HepG2 (cell line): ENCODE measurements around the gene TGFA. TPM values are rescaled to one million over a fixed set of nuclear protein-coding genes. Genes with fewer than 3 reads are reported as not detected.

Source experiments
- ATAC-seq: fragments of 200-7000 bp; cut with Tn5 transposase; 3 replicates; pipeline ENCODE4 v1.9.1; 2020; ENCODE audit warnings: mild to moderate bottlenecking, moderate library complexity
- BruUV-seq: library from RNA; stranded (reverse); fragments of 400-500 nt; replicated peaks from 2 replicates; lab custom pipeline; 2021; lab: Mats Ljungman, UMichigan
- CTCF ChIA-PET: fragments of 300-600 bp; formaldehyde crosslinking; extraction: SDS; loops from one replicate; lab custom pipeline; 2021; ENCODE audit warnings: low total read pairs, inconsistent platforms, low intra/inter-chr PET ratio; lab: Yijun Ruan, JAX
- POLR2A ChIA-PET: fragments of 350-600 bp; sonication (Branson Sonifier 250); formaldehyde crosslinking; loops from one replicate; lab custom pipeline; 2020; ENCODE audit warnings: antibody characterized with exemption, inconsistent platforms; lab: Yijun Ruan, JAX
- DNase-seq: peaks from one replicate; pipeline ENCODE4 v3.0.0-alpha.2; 2015; ENCODE audit warnings: low spot score
- FAIRE-seq: peaks from 3 replicates; lab custom pipeline; 2011; peaks lifted over from hg19 to GRCh38; lab: Jason Lieb, UNC
- H2AFZ ChIP-seq: one replicate; pipeline ENCODE4 v1.6.1; 2011; ENCODE audit warnings: low read length, inconsistent platforms
- H3K27ac ChIP-seq: fragments of 300-600 bp; 3 replicates; pipeline ENCODE4 v1.8.0; 2011; ENCODE audit warnings: mixed run types, mild to moderate bottlenecking, mixed read lengths, low read length, inconsistent platforms; ENCODE audit not compliant: insufficient read depth; ENCODE audit errors: extremely low read length
- H3K27me3 ChIP-seq, 2 experiments: fragments of 200-600 bp in 1 of 2; 2 replicates in 1 of 2; 3 replicates in 1 of 2; pipeline versions ENCODE4 v1.6.0 to v1.8.0; 2011; ENCODE audit warnings: low read length in 2 of 2, mild to moderate bottlenecking in 2 of 2, moderate library complexity in 2 of 2, inconsistent platforms in 1 of 2; ENCODE audit not compliant: insufficient read depth in 2 of 2, control insufficient read depth in 1 of 2
- H3K36me3 ChIP-seq, 2 experiments: fragments of 200-600 bp in 1 of 2; replicated peaks in 1 of 2; 2 replicates in 1 of 2; 3 replicates in 1 of 2; pipeline versions ENCODE4 v1.5.1 to v1.8.0; 2011; ENCODE audit warnings: low read length in 2 of 2, inconsistent platforms in 1 of 2; ENCODE audit not compliant: insufficient read depth in 2 of 2, control insufficient read depth in 1 of 2
- H3K4me1 ChIP-seq: 2 replicates; pipeline ENCODE4 v1.5.1; 2012; ENCODE audit warnings: low read length, inconsistent platforms; ENCODE audit not compliant: insufficient read depth
- H3K4me2 ChIP-seq: 2 replicates; pipeline ENCODE4 v1.6.0; 2011; ENCODE audit warnings: low read depth, low read length, inconsistent platforms
- H3K4me3 ChIP-seq, 3 experiments: fragments of 200-600 bp in 1 of 3; sonication (generic), shearing (Covaris generic) in 1 of 3; replicated peaks in 1 of 3; 2 replicates each; pipeline ENCODE4 v1.5.1; 2011 to 2016; ENCODE audit warnings: low read length in 3 of 3, inconsistent platforms in 2 of 3, low read depth in 2 of 3, mild to moderate bottlenecking in 2 of 3, control low read depth in 1 of 3, mixed read lengths in 1 of 3; ENCODE audit not compliant: insufficient read depth in 1 of 3
- H3K79me2 ChIP-seq: one replicate; pipeline ENCODE4 v1.6.1; 2011; ENCODE audit warnings: low read length, inconsistent platforms; ENCODE audit not compliant: insufficient read depth
- H3K9ac ChIP-seq: 2 replicates; pipeline ENCODE4 v1.6.0; 2011; ENCODE audit warnings: mild to moderate bottlenecking, low read depth, low read length, inconsistent platforms; ENCODE audit not compliant: insufficient read depth
- H3K9me3 ChIP-seq: 2 replicates; pipeline ENCODE4 v1.5.1; 2012; ENCODE audit warnings: mild to moderate bottlenecking, low read length
- H4K20me1 ChIP-seq: 2 replicates; pipeline ENCODE4 v1.6.0; 2011; ENCODE audit warnings: inconsistent platforms, mild to moderate bottlenecking, low read length, moderate library complexity; ENCODE audit not compliant: insufficient read depth
- AGO1 ChIP-seq: fragments of 200-400 bp; formaldehyde crosslinking; IDR thresholded peaks from 2 replicates; pipeline ENCODE4 v1.6.1; 2017; ENCODE audit warnings: mild to moderate bottlenecking, low read depth, low read length, moderate library complexity; ENCODE audit not compliant: poor library complexity, severe bottlenecking
- ATF7 ChIP-seq, 2 experiments: fragments of 450-650 bp in 1 of 2; sonication (generic) in 1 of 2; formaldehyde crosslinking in 1 of 2; IDR thresholded peaks; 2 replicates each; pipeline versions ENCODE4 v1.4.0 to v1.6.1; 2016 to 2020; ENCODE audit warnings: antibody characterized with exemption in 1 of 2, mild to moderate bottlenecking in 1 of 2, missing genetic modification reagents in 1 of 2
- BCL6 ChIP-seq: IDR thresholded peaks from 2 replicates; pipeline ENCODE4 v1.6.1; 2016; ENCODE audit warnings: missing genetic modification reagents, missing compliant biosample characterization
- CREB1 ChIP-seq, 2 experiments: fragments of 450-650 bp in 1 of 2; IDR thresholded peaks; 2 replicates each; pipeline ENCODE4 v1.6.1; 2016 to 2017; ENCODE audit warnings: control low read depth in 1 of 2, mild to moderate bottlenecking in 1 of 2, missing compliant biosample characterization in 1 of 2, missing genetic modification characterization in 1 of 2
- ERF ChIP-seq: IDR thresholded peaks from 2 replicates; pipeline ENCODE4 v1.6.1; 2018; ENCODE audit warnings: missing biosample characterization, missing genetic modification reagents
- NCOA1 ChIP-seq: sonication (generic); formaldehyde crosslinking; IDR thresholded peaks from 2 replicates; pipeline ENCODE4 v1.9.0; 2021; ENCODE audit warnings: missing genetic modification reagents
- TSC22D2 ChIP-seq: sonication (generic); formaldehyde crosslinking; IDR thresholded peaks from 2 replicates; pipeline ENCODE4 v1.5.1; 2020; ENCODE audit warnings: missing genetic modification reagents, mild to moderate bottlenecking, borderline replicate concordance
- U2AF2 ChIP-seq: fragments of 200-400 bp; formaldehyde crosslinking; IDR thresholded peaks from 2 replicates; pipeline ENCODE4 v1.6.1; 2017; ENCODE audit warnings: low read depth, mild to moderate bottlenecking, low read length
- ZFP36L2 ChIP-seq: sonication (generic); formaldehyde crosslinking; IDR thresholded peaks from 2 replicates; pipeline ENCODE4 v1.4.0; 2020; ENCODE audit warnings: missing genetic modification reagents
- ZKSCAN5 ChIP-seq: sonication (generic); formaldehyde crosslinking; IDR thresholded peaks from 2 replicates; pipeline ENCODE4 v1.5.1; 2020; ENCODE audit warnings: mild to moderate bottlenecking, missing genetic modification reagents
- ZMYM4 ChIP-seq: sonication (generic); formaldehyde crosslinking; IDR thresholded peaks from 2 replicates; pipeline ENCODE4 v1.8.1; 2023; ENCODE audit warnings: mild to moderate bottlenecking, missing genetic modification reagents
- ZNF274 ChIP-seq: sonication (generic); formaldehyde crosslinking; IDR thresholded peaks from 2 replicates; pipeline ENCODE4 v1.5.1; 2020; ENCODE audit warnings: mild to moderate bottlenecking, missing genetic modification reagents
- ZNF530 ChIP-seq: sonication (generic); formaldehyde crosslinking; IDR thresholded peaks from 2 replicates; pipeline ENCODE4 v1.5.0; 2020; ENCODE audit warnings: low read depth, mild to moderate bottlenecking, missing genetic modification reagents
- WGBS: methylation state at CpG from one replicate; pipeline ENCODE4 v1.1.6; 2017; ENCODE audit warnings: low lambda C conversion rate; 5-methylcytosine and 5-hydroxymethylcytosine counted together
- in situ Hi-C: cut with HindIII; loops from 2 replicates; pipeline ENCODE4 v1.10.0; 2017; ENCODE audit warnings: low pct_unique_long_range_greater_than_20kb; ENCODE audit not compliant: extremely low pct_ligation_motif_present
- intact Hi-C: fragments of 100-400 bp; cut with micrococcal nuclease; formaldehyde crosslinking; loops from one replicate; pipeline ENCODE4 v1.10.0; 2022; ENCODE audit not compliant: unreplicated experiment
- polyA plus RNA-seq, 8 experiments: library from polyadenylated mRNA; depleted of rRNA in 3 of 8; stranded (reverse) in 7 of 8; unstranded in 1 of 8; fragments of >200 nt; fragmentation: Illumina TruSeq in 4 of 8; extraction: Trizol in 4 of 8; gene quantifications; 2 replicates each; pipeline versions ENCODE4 v1.2.1 to v1.2.3, GENCODE V29; 2011 to 2016; ENCODE audit warnings: low read depth in 4 of 8, missing spikeins in 1 of 8, mixed read lengths in 1 of 8; ENCODE audit not compliant: insufficient read depth in 1 of 8
- total RNA-seq, 5 experiments: library from RNA; depleted of rRNA; stranded (reverse); fragments of >200 nt; fragmentation: Illumina TruSeq; extraction: Trizol; gene quantifications; 2 replicates each; pipeline ENCODE4 v1.2.3, GENCODE V29; 2016; ENCODE audit warnings: low read depth in 1 of 5

The TGFA gene
- total and polyA plus RNA-seq, 2 of the 13 experiments (the other 11 are each of a cell fraction or from before 2014, with no cell fraction given), result 7.8 to 15.3 TPM

GRCh38 chr2:70420740-70421139 is 132.9 kb downstream of the TGFA start:
- no peak overlapping the region for H2AFZ ChIP-seq
- TF ChIP-seq ZNF274 (CRISPR knock-in tag) (no peak), CREB1 (IDR thresholded peaks at IDR 0.05) (peak; percentile 59), CREB1 (CRISPR knock-in tag; IDR thresholded peaks at IDR 0.05) (no peak), ZKSCAN5 (no peak), U2AF2 (no peak), ATF7 (IDR thresholded peaks at IDR 0.05) (peak; percentile 59), ATF7 (CRISPR knock-in tag; IDR thresholded peaks at IDR 0.05) (no peak), ZFP36L2 (CRISPR knock-in tag) (no peak), AGO1 (no peak)
- TF ChIP-seq, all 625 proteins: peak for 2
- no peaks in the 10 kb centered on the region for H3K4me1 ChIP-seq
- H3K9ac ChIP-seq, result no peak overlapping the region
- no peak for ATAC-seq
- POLR2A ChIA-PET, result no interaction called here
- H3K27me3 ChIP-seq, result peaks cover 2 to 16% of the 10 kb centered on the region in 2 experiments; a peak in 1 of 5 replicates
- intact Hi-C loops (no loop called here), in situ Hi-C loops (no loop called here)
- no peaks in the 10 kb centered on the region for H3K9me3 ChIP-seq
- DNase-seq, result no peak
- 21% methylated on average over 8 of the region's 8 CpGs for WGBS
- CTCF ChIA-PET, result no interaction called here
- no peaks in the 10 kb centered on the region for H3K36me3 ChIP-seq
- H4K20me1 ChIP-seq, result no peaks in the 10 kb centered on the region
- no peak overlapping the region for H3K4me3 ChIP-seq
- H3K79me2 ChIP-seq, result no peaks in the 10 kb centered on the region
- BruUV-seq, result no TSS peak
- H3K27ac ChIP-seq, result no peak overlapping the region
- H3K4me2 ChIP-seq, result no peak overlapping the region
- FAIRE-seq, result no peak

- Histone ChIP-seq H3K4me1 (no peaks in the 10 kb centered on the region), H2AFZ (no peak overlapping the region), H3K27me3 (peaks cover 0 to 13% of the 10 kb centered on the region in 2 experiments; a peak in 1 of 5 replicates), H3K9me3 (no peaks in the 10 kb centered on the region), H3K27ac (no peak overlapping the region), H3K36me3 (no peaks in the 10 kb centered on the region), H3K79me2 (no peaks in the 10 kb centered on the region), H3K4me3 (no peak overlapping the region), H3K9ac (no peak overlapping the region), H3K4me2 (no peak overlapping the region), H4K20me1 (no peaks in the 10 kb centered on the region)
- DNase-seq, result no peak
- ATAC-seq, result no peak
- ChIA-PET CTCF (no interaction called here), POLR2A (no interaction called here)
- WGBS, result 9% methylated on average over 4 of the region's 4 CpGs
- no TSS peak for BruUV-seq
- intact Hi-C loops (no loop called here), in situ Hi-C loops (no loop called here)
- FAIRE-seq, result no peak
- TF ChIP-seq NCOA1 (CRISPR knock-in tag) (no peak), ZNF530 (CRISPR knock-in tag) (no peak), ZMYM4 (CRISPR knock-in tag) (no peak), ERF (CRISPR knock-in tag) (no peak), CREB1 (IDR thresholded peaks at IDR 0.05) (no peak), CREB1 (CRISPR knock-in tag; IDR thresholded peaks at IDR 0.05) (no peak), TSC22D2 (CRISPR knock-in tag) (no peak), BCL6 (CRISPR knock-in tag) (no peak)
Observed at GRCh38 chr2:70420143-70420542, 133.5 kb downstream of the TGFA start.
